HepG2 (cell line): Measurements from ENCODE around the gene VEGFA. TPM values are rescaled to one million over a fixed set of nuclear protein-coding genes. Genes with fewer than 3 reads are reported as not detected.

ENCODE experiments used
- BORCS8-MEF2B ChIP-seq: sonication (generic); formaldehyde crosslinking; IDR thresholded peaks from 2 replicates; pipeline ENCODE4 v1.8.0; 2022; ENCODE audit warnings: mild to moderate bottlenecking, missing genetic modification reagents
- CHCHD3 ChIP-seq: sonication (generic); formaldehyde crosslinking; IDR thresholded peaks from 2 replicates; pipeline ENCODE4 v1.8.0; 2022; ENCODE audit warnings: mild to moderate bottlenecking, missing genetic modification reagents, moderate library complexity
- CSRNP1 ChIP-seq: sonication (generic); formaldehyde crosslinking; IDR thresholded peaks from 2 replicates; pipeline ENCODE4 v1.8.1; 2023; ENCODE audit warnings: mild to moderate bottlenecking, missing genetic modification reagents
- GATAD1 ChIP-seq: IDR thresholded peaks from 2 replicates; pipeline ENCODE4 v1.6.1; 2016; ENCODE audit warnings: missing genetic modification reagents, missing compliant biosample characterization
- GRHL1 ChIP-seq: sonication (generic); formaldehyde crosslinking; conservative IDR thresholded peaks from 2 replicates; pipeline ENCODE4 v1.8.0; 2022; ENCODE audit warnings: missing genetic modification reagents
- IRX3 ChIP-seq: sonication (generic); formaldehyde crosslinking; IDR thresholded peaks from 2 replicates; pipeline ENCODE4 v1.8.1; 2023; ENCODE audit warnings: mild to moderate bottlenecking, low read depth, missing genetic modification reagents, borderline replicate concordance
- KLF16 ChIP-seq, 2 experiments: sonication (generic) in 1 of 2; formaldehyde crosslinking in 1 of 2; IDR thresholded peaks; 2 replicates each; pipeline versions ENCODE4 v1.6.1 to v1.8.0; 2016 to 2023; ENCODE audit warnings: missing genetic modification reagents in 2 of 2, missing compliant biosample characterization in 1 of 2
- LCORL ChIP-seq, 2 experiments: fragments of 450-650 bp in 1 of 2; sonication (generic) in 1 of 2; formaldehyde crosslinking in 1 of 2; IDR thresholded peaks; 2 replicates each; pipeline versions ENCODE4 v1.5.0 to v1.6.1; 2017 to 2020; ENCODE audit warnings: antibody characterized with exemption in 1 of 2, missing genetic modification reagents in 1 of 2
- MNT ChIP-seq: fragments of 450-650 bp; IDR thresholded peaks from 2 replicates; pipeline ENCODE4 v1.6.1; 2016
- MYC ChIP-seq: sonication (generic); formaldehyde crosslinking; IDR thresholded peaks from 2 replicates; pipeline ENCODE4 v1.9.0; 2021; ENCODE audit warnings: missing genetic modification reagents, borderline replicate concordance
- NFKBIZ ChIP-seq: IDR thresholded peaks from 2 replicates; pipeline ENCODE4 v1.6.1; 2018; ENCODE audit warnings: missing genetic modification reagents, missing compliant biosample characterization
- PCBP2 ChIP-seq: fragments of 200-400 bp; formaldehyde crosslinking; optimal IDR thresholded peaks from 2 replicates; pipeline ENCODE3; 2018; ENCODE audit warnings: low read length, low read depth; ENCODE audit not compliant: poor library complexity, severe bottlenecking
- REXO4 ChIP-seq: sonication (generic); formaldehyde crosslinking; IDR thresholded peaks from 2 replicates; pipeline ENCODE4 v1.8.0; 2022; ENCODE audit warnings: missing genetic modification reagents, mild to moderate bottlenecking, borderline replicate concordance
- SP140L ChIP-seq: sonication (generic); formaldehyde crosslinking; IDR thresholded peaks from 2 replicates; pipeline ENCODE4 v1.4.0; 2020; ENCODE audit warnings: missing genetic modification reagents, borderline replicate concordance
- ZHX1 ChIP-seq: sonication (generic); formaldehyde crosslinking; IDR thresholded peaks from 2 replicates; pipeline ENCODE4 v1.8.1; 2022; ENCODE audit warnings: low read depth, mild to moderate bottlenecking, missing genetic modification reagents
- ZNF138 ChIP-seq: sonication (generic); formaldehyde crosslinking; IDR thresholded peaks from 2 replicates; pipeline ENCODE4 v1.5.0; 2020; ENCODE audit warnings: mild to moderate bottlenecking, low read depth, missing genetic modification reagents
- ZNF20 ChIP-seq: sonication (generic); formaldehyde crosslinking; IDR thresholded peaks from 2 replicates; pipeline ENCODE4 v1.4.0; 2020; ENCODE audit warnings: mild to moderate bottlenecking, moderate library complexity, missing genetic modification reagents
- ZNF256 ChIP-seq: sonication (generic); formaldehyde crosslinking; conservative IDR thresholded peaks from 2 replicates; pipeline ENCODE4 v1.4.0; 2020; ENCODE audit warnings: missing genetic modification reagents
- ZNF274 ChIP-seq: sonication (generic); formaldehyde crosslinking; IDR thresholded peaks from 2 replicates; pipeline ENCODE4 v1.5.1; 2020; ENCODE audit warnings: mild to moderate bottlenecking, missing genetic modification reagents
- ZNF296 ChIP-seq: sonication (generic); formaldehyde crosslinking; conservative IDR thresholded peaks from 2 replicates; pipeline ENCODE4 v1.5.0; 2020; ENCODE audit warnings: mild to moderate bottlenecking, missing genetic modification reagents
- ZNF333 ChIP-seq: sonication (generic); formaldehyde crosslinking; IDR thresholded peaks from 2 replicates; pipeline ENCODE4 v1.4.0; 2020; ENCODE audit warnings: mild to moderate bottlenecking, missing genetic modification reagents, borderline replicate concordance
- ZNF614 ChIP-seq: IDR thresholded peaks from 2 replicates; pipeline ENCODE4 v1.6.1; 2018; ENCODE audit warnings: missing biosample characterization, missing genetic modification reagents, inconsistent platforms, borderline replicate concordance
- ZNF629 ChIP-seq: sonication (generic); formaldehyde crosslinking; conservative IDR thresholded peaks from 2 replicates; pipeline ENCODE4 v1.5.0; 2020; ENCODE audit warnings: missing genetic modification reagents
- polyA plus RNA-seq, 8 experiments: library from polyadenylated mRNA; depleted of rRNA in 3 of 8; stranded (reverse) in 7 of 8; unstranded in 1 of 8; fragments of >200 nt; fragmentation: Illumina TruSeq in 4 of 8; extraction: Trizol in 4 of 8; gene quantifications; 2 replicates each; pipeline versions ENCODE4 v1.2.1 to v1.2.3, GENCODE V29; 2011 to 2016; ENCODE audit warnings: low read depth in 4 of 8, missing spikeins in 1 of 8, mixed read lengths in 1 of 8; ENCODE audit not compliant: insufficient read depth in 1 of 8
- total RNA-seq, 5 experiments: library from RNA; depleted of rRNA; stranded (reverse); fragments of >200 nt; fragmentation: Illumina TruSeq; extraction: Trizol; gene quantifications; 2 replicates each; pipeline ENCODE4 v1.2.3, GENCODE V29; 2016; ENCODE audit warnings: low read depth in 1 of 5

Gene VEGFA
- total and polyA plus RNA-seq, 2 of the 13 experiments (the other 11 are each of a cell fraction or from before 2014, with no cell fraction given) = 68.1 to 629 TPM

DNA sequence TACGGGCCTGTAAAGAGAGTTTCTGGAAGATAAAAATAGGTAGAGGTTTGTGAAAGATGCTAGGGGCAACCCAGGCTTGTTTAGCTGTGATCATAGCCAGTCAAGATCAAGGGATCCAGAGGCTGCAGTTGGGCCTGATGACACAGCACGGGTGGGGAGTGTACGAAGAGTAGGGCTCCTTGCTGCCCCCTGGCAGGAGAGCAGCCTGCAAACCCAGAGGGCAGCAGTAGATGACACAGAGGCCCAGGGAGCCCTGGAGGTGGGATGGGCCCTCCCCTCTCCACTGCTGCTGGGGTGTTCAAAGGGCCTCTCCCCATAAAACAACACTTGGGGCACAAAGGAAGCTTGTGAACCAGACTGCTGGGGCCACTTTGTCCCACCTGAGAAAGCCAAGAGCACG, 47.2 kb downstream of the VEGFA start (continued):
- no peak for TF ChIP-seq CSRNP1
- TF ChIP-seq SP140L (CRISPR knock-in tag) = no peak
- no peak for TF ChIP-seq PCBP2
- no peak for TF ChIP-seq LCORL (IDR thresholded peaks at IDR 0.05)
- TF ChIP-seq LCORL (CRISPR knock-in tag; IDR thresholded peaks at IDR 0.05) = 0 out of 2 replicates have a peak, but pooled peaks have one; percentile 52
- no peak for TF ChIP-seq GATAD1 (CRISPR knock-in tag)
- no peak for TF ChIP-seq MNT
- peak in 1 of 2 experiments; percentile 65; a peak in 1 of 4 replicates for TF ChIP-seq KLF16 (CRISPR knock-in tag; IDR thresholded peaks at IDR 0.05)
- TF ChIP-seq NFKBIZ (CRISPR knock-in tag) = no peak
- TF ChIP-seq ZNF20 = no peak
- no peak for TF ChIP-seq ZNF296 (CRISPR knock-in tag)
- TF ChIP-seq ZNF333 (CRISPR knock-in tag) = no peak
- TF ChIP-seq BORCS8-MEF2B (CRISPR knock-in tag) = 0 out of 2 replicates have a peak, but pooled peaks have one; percentile 29
- TF ChIP-seq REXO4 = no peak
- TF ChIP-seq CHCHD3 (CRISPR knock-in tag) = no peak
- TF ChIP-seq ZNF629 (CRISPR knock-in tag) = no peak
- TF ChIP-seq GRHL1 (CRISPR knock-in tag) = no peak
- no peak for TF ChIP-seq MYC
- no peak for TF ChIP-seq ZNF256
- no peak for TF ChIP-seq ZHX1 (CRISPR knock-in tag)
- TF ChIP-seq ZNF138 = no peak
- TF ChIP-seq ZNF274 = no peak
- TF ChIP-seq ZNF614 (CRISPR knock-in tag) = peak; percentile 83; the same call in 1 of the 2 replicates
- no peak for TF ChIP-seq IRX3 (CRISPR knock-in tag)
